Measurements from ENCODE around the gene PEF1. TPM values are rescaled to one million over a fixed set of nuclear protein-coding genes. Genes with fewer than 3 reads are reported as not detected.

PEF1 gene
- total RNA-seq, 1 experiment from 2014 or later: 40.3 TPM

DNA sequence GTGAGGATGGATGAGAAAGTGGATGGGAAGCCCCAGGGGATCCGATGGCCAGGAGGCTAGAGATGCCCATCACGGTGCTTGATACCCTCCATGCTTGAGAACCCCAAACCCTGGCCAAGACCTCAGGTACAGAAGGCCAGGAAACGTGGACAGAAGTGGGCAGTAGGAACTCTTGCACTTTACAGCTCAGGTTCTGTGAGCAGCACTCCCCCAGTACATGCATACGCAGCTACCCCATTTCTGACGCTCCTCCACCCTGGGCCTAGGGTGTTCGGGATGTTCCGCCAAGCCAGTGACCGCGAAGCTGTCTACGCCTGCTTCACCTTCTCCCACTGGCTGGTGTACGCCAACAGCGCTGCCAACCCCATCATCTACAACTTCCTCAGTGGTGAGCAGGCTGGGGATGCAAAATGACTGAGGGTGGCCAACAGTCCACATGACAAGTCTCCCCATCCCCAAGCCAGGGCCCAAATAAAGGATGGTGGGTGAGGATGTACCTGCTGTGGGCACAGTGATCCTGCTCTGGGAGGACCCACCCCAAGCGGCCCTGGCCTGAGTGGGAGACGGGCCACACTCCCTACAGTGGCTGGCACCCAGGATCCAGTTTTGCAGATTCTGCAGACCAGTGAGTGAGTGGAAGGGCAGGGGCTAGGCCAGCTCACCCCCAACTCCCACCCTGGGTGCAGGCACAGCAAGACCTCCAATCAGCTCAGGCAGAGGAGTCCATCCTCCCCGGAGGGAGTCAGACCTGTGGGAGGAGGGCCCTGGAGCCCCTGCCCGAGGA lies 19.8 kb downstream of the PEF1 start:
- Histone ChIP-seq H4K20me1 (ENCODE audit: control insufficient read depth, insufficient read depth, insufficient read length) (no peaks in the 10 kb centered on the region), H2BK15ac (ENCODE audit: low read depth, low read length) (no peak overlapping the region), H3K4me1 (ENCODE audit: insufficient read depth, low read length) (no peaks in the 10 kb centered on the region), H2BK12ac (ENCODE audit: insufficient read length, low read depth, low read length) (no peak overlapping the region), H3K14ac (ENCODE audit: insufficient read depth, low read length) (no peak overlapping the region; the same call in 1 of the 2 replicates), H3K4ac (ENCODE audit: low read depth, low read length) (no peak overlapping the region), H4K91ac (ENCODE audit: insufficient read length, low read depth, low read length) (no peak overlapping the region), H3K23me2 (ENCODE audit: insufficient read length, low read depth, low read length, poor library complexity, severe bottlenecking) (no peaks in the 10 kb centered on the region), H3K79me1 (ENCODE audit: insufficient read depth, low read depth, low read length, poor library complexity, severe bottlenecking) (no peaks in the 10 kb centered on the region), H3K4me2 (ENCODE audit: insufficient read depth, insufficient read length, low read length) (no peak overlapping the region), H2AFZ (ENCODE audit: low read length) (no peak overlapping the region), H4K5ac (ENCODE audit: insufficient read length, low read depth, low read length) (no peak overlapping the region), H2BK5ac (ENCODE audit: insufficient read length, low read length) (no peak overlapping the region), H2AK5ac (ENCODE audit: insufficient read length, low read length) (no peak overlapping the region), H3K18ac (ENCODE audit: insufficient read length, low read depth, low read length) (no peak overlapping the region), H3K56ac (ENCODE audit: insufficient read length, low read depth, low read length) (no peak overlapping the region), H3K9ac (ENCODE audit: extremely low read depth, insufficient read length, low read length) (no peak overlapping the region), H3T11ph (ENCODE audit: low read length) (no peak overlapping the region), H3K27me3 (ENCODE audit: insufficient read depth, low read length) (no peaks in the 10 kb centered on the region), H2BK20ac (ENCODE audit: low read depth, low read length, poor library complexity, severe bottlenecking) (no peak overlapping the region), H3K79me2 (ENCODE audit: insufficient read depth, low read length) (no peaks in the 10 kb centered on the region), H3K23ac (ENCODE audit: insufficient read length, low read depth, low read length) (no peak overlapping the region), H4K8ac (replicated peaks; ENCODE audit: insufficient read length, low read depth, low read length) (no peak overlapping the region), H3K9me3 (ENCODE audit: control insufficient read depth, low read depth, low read length) (no peaks in the 10 kb centered on the region), H2BK120ac (ENCODE audit: low read depth, low read length, poor library complexity, severe bottlenecking) (no peak overlapping the region), H3K27ac (ENCODE audit: insufficient read length, low read depth, low read length) (no peak overlapping the region)
- DNase-seq: no peak
- Mint-ChIP-seq H3K4me3 (no peak overlapping the region), H3K27ac (no peak overlapping the region), H3K4me1 (peaks cover 7 to 16% of the 10 kb centered on the region in 2 experiments), H3K36me3 (ENCODE audit: insufficient read depth in 1 of 3, low read depth in 3 of 3) (peaks cover 3 to 18% (median 7%) of the 10 kb centered on the region in 3 experiments; a peak in 6 of 7 replicates), H3K9me3 (no peaks in the 10 kb centered on the region), H3K27me3 (ENCODE audit: low read depth) (no peaks in the 10 kb centered on the region; the same call in 1 of the 2 replicates)
- TF ChIP-seq, protein P1, sequence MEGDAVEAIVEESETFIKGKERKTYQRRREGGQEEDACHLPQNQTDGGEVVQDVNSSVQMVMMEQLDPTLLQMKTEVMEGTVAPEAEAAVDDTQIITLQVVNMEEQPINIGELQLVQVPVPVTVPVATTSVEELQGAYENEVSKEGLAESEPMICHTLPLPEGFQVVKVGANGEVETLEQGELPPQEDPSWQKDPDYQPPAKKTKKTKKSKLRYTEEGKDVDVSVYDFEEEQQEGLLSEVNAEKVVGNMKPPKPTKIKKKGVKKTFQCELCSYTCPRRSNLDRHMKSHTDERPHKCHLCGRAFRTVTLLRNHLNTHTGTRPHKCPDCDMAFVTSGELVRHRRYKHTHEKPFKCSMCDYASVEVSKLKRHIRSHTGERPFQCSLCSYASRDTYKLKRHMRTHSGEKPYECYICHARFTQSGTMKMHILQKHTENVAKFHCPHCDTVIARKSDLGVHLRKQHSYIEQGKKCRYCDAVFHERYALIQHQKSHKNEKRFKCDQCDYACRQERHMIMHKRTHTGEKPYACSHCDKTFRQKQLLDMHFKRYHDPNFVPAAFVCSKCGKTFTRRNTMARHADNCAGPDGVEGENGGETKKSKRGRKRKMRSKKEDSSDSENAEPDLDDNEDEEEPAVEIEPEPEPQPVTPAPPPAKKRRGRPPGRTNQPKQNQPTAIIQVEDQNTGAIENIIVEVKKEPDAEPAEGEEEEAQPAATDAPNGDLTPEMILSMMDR (conservative IDR thresholded peaks at IDR 0.05): no peak
- WGBS (ENCODE audit: extremely low coverage, insufficient read length, low lambda C conversion rate): no CpG with 5 or more reads among the region's 16 CpGs
